Keratinocyte (primary cell): ENCODE data around the gene RIPOR2. TPM values are rescaled to one million over a fixed set of nuclear protein-coding genes. Genes with fewer than 3 reads are reported as not detected.

Experiments used
- DNase-seq: peaks from one replicate; pipeline ENCODE4 v3.0.0-alpha.2; 2011; ENCODE audit warnings: low read depth, missing footprints, low spot score
- FAIRE-seq: peaks from 2 replicates; lab custom pipeline; 2011; peaks lifted over from hg19 to GRCh38; lab: Jason Lieb, UNC
- H2AFZ ChIP-seq: 2 replicates; pipeline ENCODE4 v1.6.0; 2012; ENCODE audit warnings: low read length, control low read depth, inconsistent platforms; ENCODE audit not compliant: control insufficient read depth
- H3K27ac ChIP-seq: 2 replicates; pipeline ENCODE4 v1.5.1; 2011; ENCODE audit warnings: low read length; ENCODE audit not compliant: control insufficient read depth, insufficient read depth
- H3K27me3 ChIP-seq: 3 replicates; pipeline ENCODE4 v1.6.0; 2011; ENCODE audit warnings: low read length; ENCODE audit not compliant: control insufficient read depth, insufficient read depth; ENCODE audit errors: extremely low read depth
- H3K36me3 ChIP-seq, 2 experiments: 2 replicates in 1 of 2; 3 replicates in 1 of 2; pipeline ENCODE4 v1.5.1; 2011; ENCODE audit warnings: low read length in 2 of 2, mild to moderate bottlenecking in 1 of 2; ENCODE audit not compliant: control insufficient read depth in 2 of 2, insufficient read depth in 2 of 2; ENCODE audit errors: extremely low read depth in 1 of 2
- H3K4me1 ChIP-seq: 3 replicates; pipeline ENCODE4 v1.5.1; 2011; ENCODE audit warnings: low read length; ENCODE audit not compliant: control insufficient read depth, insufficient read depth; ENCODE audit errors: extremely low read depth
- H3K4me2 ChIP-seq: 3 replicates; pipeline ENCODE4 v1.6.0; 2011; ENCODE audit warnings: low read depth, low read length; ENCODE audit not compliant: control insufficient read depth, insufficient read depth; ENCODE audit errors: extremely low read depth
- H3K4me3 ChIP-seq, 3 experiments: fragments of 200-600 bp in 1 of 3; sonication (generic) in 1 of 3; 2 replicates in 2 of 3; 3 replicates in 1 of 3; pipeline ENCODE4 v1.5.1; 2011 to 2016; ENCODE audit warnings: low read length in 3 of 3, mild to moderate bottlenecking in 3 of 3, control low read depth in 2 of 3, inconsistent platforms in 1 of 3, low read depth in 1 of 3, mixed read lengths in 1 of 3, mixed run types in 1 of 3, moderate library complexity in 1 of 3; ENCODE audit not compliant: control insufficient read depth in 2 of 3, insufficient read depth in 2 of 3; ENCODE audit errors: extremely low read depth in 1 of 3
- H3K79me2 ChIP-seq: 2 replicates; pipeline ENCODE4 v1.6.0; 2012; ENCODE audit warnings: low read length; ENCODE audit not compliant: control insufficient read depth, insufficient read depth
- H3K9ac ChIP-seq: 3 replicates; pipeline ENCODE4 v1.6.0; 2011; ENCODE audit warnings: low read length; ENCODE audit not compliant: control insufficient read depth, insufficient read depth; ENCODE audit errors: extremely low read depth
- H3K9me1 ChIP-seq: 3 replicates; pipeline ENCODE4 v1.6.0; 2011; ENCODE audit warnings: low read length; ENCODE audit not compliant: control insufficient read depth, insufficient read depth; ENCODE audit errors: extremely low read depth
- H3K9me3 ChIP-seq: 2 replicates; pipeline ENCODE4 v1.5.1; 2012; ENCODE audit warnings: low read depth, low read length; ENCODE audit not compliant: control insufficient read depth
- H4K20me1 ChIP-seq: 3 replicates; pipeline ENCODE4 v1.6.0; 2011; ENCODE audit warnings: low read length; ENCODE audit not compliant: control insufficient read depth, insufficient read depth; ENCODE audit errors: extremely low read depth
- EZH2 ChIP-seq: IDR thresholded peaks from one replicate; pipeline ENCODE4 v1.6.1; 2012; ENCODE audit warnings: inconsistent platforms, mild to moderate bottlenecking, low read length, moderate library complexity
- dilution Hi-C: fragments of 300-500 bp; cut with MboI; formaldehyde crosslinking; loops from one replicate; pipeline ENCODE4 v1.7.0; 2020; ENCODE audit warnings: low sequenced_read_pairs; ENCODE audit not compliant: extremely low pct_ligation_motif_present
- polyA plus RNA-seq, 5 experiments: library from polyadenylated mRNA; depleted of rRNA in 3 of 5; stranded (reverse) in 3 of 5; stranded (forward) in 1 of 5; unstranded in 1 of 5; fragments of >200 nt; gene quantifications; 1 replicate in 1 of 5; 2 replicates in 3 of 5; 3 replicates in 1 of 5; pipeline versions ENCODE4 v1.2.1 to v1.2.3, GENCODE V29; 2011 to 2012; ENCODE audit warnings: missing spikeins in 2 of 5, low read depth in 1 of 5, low replicate concordance in 1 of 5
- TF ChIP-seq, protein P1 (sequence below), 3 experiments: IDR thresholded peaks in 1 of 3; conservative IDR thresholded peaks in 1 of 3; optimal IDR thresholded peaks in 1 of 3; 2 replicates in 2 of 3; 3 replicates in 1 of 3; pipeline versions ENCODE3 to v1.5.1; 2011; ENCODE audit warnings: low read length in 3 of 3, mild to moderate bottlenecking in 3 of 3, moderate library complexity in 2 of 3, control low read depth in 1 of 3, inconsistent platforms in 1 of 3; ENCODE audit not compliant: insufficient read depth in 2 of 3; ENCODE audit errors: extremely low read depth in 1 of 3

Gene RIPOR2
- polyA plus RNA-seq, 1 donor (not counting 4 experiments of a cell fraction or from before 2014, with no cell fraction given), result 0.07 TPM

DNA sequence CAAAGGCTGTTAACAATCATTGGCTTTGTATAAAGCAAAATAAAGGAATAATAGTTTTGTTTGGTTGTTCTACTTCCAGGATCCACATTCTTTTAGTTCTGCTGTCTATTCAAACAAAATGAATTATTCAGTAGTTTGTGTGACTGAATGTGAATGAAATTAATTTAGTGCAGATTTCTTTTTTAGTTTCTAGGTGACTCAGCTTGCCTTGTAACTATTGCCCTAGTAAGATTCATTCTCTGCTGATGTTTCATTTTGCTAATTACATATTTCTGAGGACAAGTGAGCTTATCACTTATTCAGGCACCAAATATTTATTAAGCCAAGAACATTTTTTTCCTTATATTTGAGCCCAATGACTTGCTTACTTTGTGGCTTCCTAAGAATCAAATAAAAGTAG, 46.5 kb upstream of the RIPOR2 start:
- TF ChIP-seq EZH2, result no peak
- TF ChIP-seq, protein P1, sequence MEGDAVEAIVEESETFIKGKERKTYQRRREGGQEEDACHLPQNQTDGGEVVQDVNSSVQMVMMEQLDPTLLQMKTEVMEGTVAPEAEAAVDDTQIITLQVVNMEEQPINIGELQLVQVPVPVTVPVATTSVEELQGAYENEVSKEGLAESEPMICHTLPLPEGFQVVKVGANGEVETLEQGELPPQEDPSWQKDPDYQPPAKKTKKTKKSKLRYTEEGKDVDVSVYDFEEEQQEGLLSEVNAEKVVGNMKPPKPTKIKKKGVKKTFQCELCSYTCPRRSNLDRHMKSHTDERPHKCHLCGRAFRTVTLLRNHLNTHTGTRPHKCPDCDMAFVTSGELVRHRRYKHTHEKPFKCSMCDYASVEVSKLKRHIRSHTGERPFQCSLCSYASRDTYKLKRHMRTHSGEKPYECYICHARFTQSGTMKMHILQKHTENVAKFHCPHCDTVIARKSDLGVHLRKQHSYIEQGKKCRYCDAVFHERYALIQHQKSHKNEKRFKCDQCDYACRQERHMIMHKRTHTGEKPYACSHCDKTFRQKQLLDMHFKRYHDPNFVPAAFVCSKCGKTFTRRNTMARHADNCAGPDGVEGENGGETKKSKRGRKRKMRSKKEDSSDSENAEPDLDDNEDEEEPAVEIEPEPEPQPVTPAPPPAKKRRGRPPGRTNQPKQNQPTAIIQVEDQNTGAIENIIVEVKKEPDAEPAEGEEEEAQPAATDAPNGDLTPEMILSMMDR (optimal IDR thresholded peaks at IDR 0.05 in 1 of 3, IDR thresholded peaks at IDR 0.05 in 1 of 3, conservative IDR thresholded peaks at IDR 0.05 in 1 of 3; ENCODE audit: extremely low read depth in 1 of 3, insufficient read depth in 2 of 3, low read length in 3 of 3), result no peak

DNA sequence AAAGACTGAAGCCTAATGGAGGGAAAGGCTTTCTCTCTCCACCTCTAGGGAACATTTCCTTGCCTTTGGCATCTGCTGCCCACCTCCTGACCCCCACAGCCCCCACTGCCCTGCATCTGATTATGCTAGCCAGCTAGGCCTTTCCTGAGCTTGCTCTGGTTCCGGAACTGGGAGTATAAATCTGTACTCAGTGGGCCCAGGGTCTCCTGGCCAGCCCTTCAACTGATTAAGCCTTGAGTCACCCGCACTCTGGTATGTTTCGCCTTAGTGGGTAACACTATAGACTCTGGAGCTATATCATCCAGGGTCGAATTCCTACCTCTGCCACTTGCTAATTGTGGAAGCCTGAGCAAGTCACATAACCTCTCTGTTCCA, 45.6 kb upstream of the RIPOR2 start:
- dilution Hi-C loops, result loop anchor here (25.0 kb wide), 1 partner anchor 119 kb away; no protein-coding TSS in a partner anchor
- Histone ChIP-seq H3K9ac (no peak overlapping the region), H3K79me2 (no peaks in the 10 kb centered on the region), H3K27ac (no peak overlapping the region), H3K4me3 (no peak overlapping the region), H3K9me3 (no peaks in the 10 kb centered on the region), H3K27me3 (no peaks in the 10 kb centered on the region), H3K4me2 (no peak overlapping the region), H3K4me1 (peaks cover 12% of the 10 kb centered on the region), H2AFZ (no peak overlapping the region), H4K20me1 (no peaks in the 10 kb centered on the region), H3K9me1 (no peaks in the 10 kb centered on the region), H3K36me3 (no peaks in the 10 kb centered on the region)
- DNase-seq, result no peak
- TF ChIP-seq EZH2, result no peak
- TF ChIP-seq, protein P1 (optimal IDR thresholded peaks at IDR 0.05 in 1 of 3, IDR thresholded peaks at IDR 0.05 in 1 of 3, conservative IDR thresholded peaks at IDR 0.05 in 1 of 3; ENCODE audit: extremely low read depth in 1 of 3, insufficient read depth in 2 of 3, low read length in 3 of 3), result no peak
- FAIRE-seq, result no peak

More for the DNA sequence above, 46.5 kb upstream of the RIPOR2 start:
- H3K79me2 ChIP-seq, result no peaks in the 10 kb centered on the region
- H3K4me3 ChIP-seq, result no peak overlapping the region
- no peak overlapping the region for H3K4me2 ChIP-seq
- no peaks in the 10 kb centered on the region for H4K20me1 ChIP-seq
- H3K27ac ChIP-seq, result no peak overlapping the region
- peaks cover 12% of the 10 kb centered on the region for H3K4me1 ChIP-seq
- FAIRE-seq (peak; percentile 23), DNase-seq (no peak)
- dilution Hi-C loops, result loop anchor here (25.0 kb wide), 1 partner anchor 120 kb away; no protein-coding TSS in a partner anchor
- H3K27me3 ChIP-seq, result no peaks in the 10 kb centered on the region
- H3K9me3 ChIP-seq, result no peaks in the 10 kb centered on the region
- no peaks in the 10 kb centered on the region for H3K36me3 ChIP-seq
- no peaks in the 10 kb centered on the region for H3K9me1 ChIP-seq
- H3K9ac ChIP-seq, result no peak overlapping the region
- no peak overlapping the region for H2AFZ ChIP-seq
